Keratinocyte (primary cell): ENCODE results near the gene PPAT.

ENCODE experiments used
- CTCF ChIP-seq, 3 experiments: IDR thresholded peaks in 1 of 3; conservative IDR thresholded peaks in 1 of 3; optimal IDR thresholded peaks in 1 of 3; 2 replicates in 2 of 3; 3 replicates in 1 of 3; pipeline versions ENCODE3 to v1.5.1; 2011; ENCODE audit warnings: low read length in 3 of 3, mild to moderate bottlenecking in 3 of 3, moderate library complexity in 2 of 3, control low read depth in 1 of 3, inconsistent platforms in 1 of 3; ENCODE audit not compliant: insufficient read depth in 2 of 3; ENCODE audit errors: extremely low read depth in 1 of 3
- EZH2 ChIP-seq: IDR thresholded peaks from one replicate; pipeline ENCODE4 v1.6.1; 2012; ENCODE audit warnings: inconsistent platforms, mild to moderate bottlenecking, low read length, moderate library complexity

- TF ChIP-seq CTCF (optimal IDR thresholded peaks at IDR 0.05 in 1 of 3, IDR thresholded peaks at IDR 0.05 in 1 of 3, conservative IDR thresholded peaks at IDR 0.05 in 1 of 3; ENCODE audit: extremely low read depth in 1 of 3, insufficient read depth in 2 of 3, low read length in 3 of 3) (no peak), EZH2 (no peak)
Measured at GRCh38 chr4:56460085-56460484, 24.7 kb upstream of the PPAT start.
